ENCODE data around the gene HAUS7. TPM values are rescaled to one million over a fixed set of nuclear protein-coding genes. Genes with fewer than 3 reads are reported as not detected.

Gene HAUS7
- total RNA-seq, 2 experiments from 2014 or later, result 24.4 to 25.6 TPM

GRCh38 chrX:153504445-153505016, 34.2 kb upstream of the HAUS7 start:
- Mint-ChIP-seq H3K27me3 (no peaks in the 10 kb centered on the region), H3K4me3 (no peak overlapping the region), H3K27ac (no peak overlapping the region), H3K4me1 (ENCODE audit: low read depth) (no peaks in the 10 kb centered on the region), H3K36me3 (ENCODE audit: low read depth) (no peaks in the 10 kb centered on the region), H3K9me3 (no peaks in the 10 kb centered on the region)
- H3K27me3 ChIP-seq (ENCODE audit: control insufficient read depth in 1 of 2, insufficient read depth in 2 of 2, low read length in 2 of 2), result no peaks in the 10 kb centered on the region
- TF ChIP-seq CTCF (IDR thresholded peaks at IDR 0.05), result no peak
- H3K36me3 ChIP-seq (ENCODE audit: insufficient read depth, low read length), result no peaks in the 10 kb centered on the region
- ChIA-PET POLR2A (no interaction called here), CTCF (no interaction called here)
- DNase-seq (no peak), ATAC-seq (ENCODE audit: poor library complexity) (no peak)
- no peak overlapping the region for H3K4me3 ChIP-seq (ENCODE audit: low read length)
- H3K9me3 ChIP-seq (ENCODE audit: control insufficient read depth in 1 of 2, insufficient read depth in 1 of 2, low read length in 2 of 2), result no peaks in the 10 kb centered on the region
- intact Hi-C loops (cut with DNase I, micrococcal nuclease), result loop anchor here (5.0 kb wide), 2 partner anchors 547 to 562 kb away; no protein-coding TSS in a partner anchor
- H3K27ac ChIP-seq (ENCODE audit: low read depth in 1 of 2, low read length in 2 of 2), result no peak overlapping the region
- H3K4me1 ChIP-seq (ENCODE audit: insufficient read depth, low read length), result peaks cover 9% of the 10 kb centered on the region

- H3K4me3 Mint-ChIP-seq, result no peak overlapping the region
- no peaks in the 10 kb centered on the region for H3K36me3 Mint-ChIP-seq (ENCODE audit: low read depth)
- no peak overlapping the region for H3K27ac Mint-ChIP-seq
- no peaks in the 10 kb centered on the region for H3K27me3 Mint-ChIP-seq
- Histone ChIP-seq H3K4me1 (ENCODE audit: insufficient read depth, low read length) (peaks cover 8% of the 10 kb centered on the region), H3K9me3 (ENCODE audit: control insufficient read depth in 1 of 2, insufficient read depth in 1 of 2, low read length in 2 of 2) (no peaks in the 10 kb centered on the region), H3K36me3 (ENCODE audit: insufficient read depth, low read length) (no peaks in the 10 kb centered on the region), H3K4me3 (ENCODE audit: low read length) (no peak overlapping the region), H3K27ac (ENCODE audit: low read depth in 1 of 2, low read length in 2 of 2) (no peak overlapping the region), H3K27me3 (ENCODE audit: control insufficient read depth in 1 of 2, insufficient read depth in 2 of 2, low read length in 2 of 2) (no peaks in the 10 kb centered on the region)
- no peaks in the 10 kb centered on the region for H3K4me1 Mint-ChIP-seq (ENCODE audit: low read depth)
- ChIA-PET CTCF (no interaction called here), POLR2A (no interaction called here)
- ATAC-seq (ENCODE audit: poor library complexity), result no peak
- no peak for TF ChIP-seq CTCF (IDR thresholded peaks at IDR 0.05)
- H3K9me3 Mint-ChIP-seq, result no peaks in the 10 kb centered on the region
- DNase-seq, result no peak
- intact Hi-C loops (cut with DNase I, micrococcal nuclease), result no loop called here
Measured at GRCh38 chrX:153502796-153503195, 32.4 kb upstream of the HAUS7 start.

GRCh38 chrX:153502131-153502530, 31.8 kb upstream of the HAUS7 start:
- H3K9me3 ChIP-seq (ENCODE audit: control insufficient read depth in 1 of 2, insufficient read depth in 1 of 2, low read length in 2 of 2), result no peaks in the 10 kb centered on the region
- H3K27me3 ChIP-seq (ENCODE audit: control insufficient read depth in 1 of 2, insufficient read depth in 2 of 2, low read length in 2 of 2), result no peaks in the 10 kb centered on the region
- H3K27ac Mint-ChIP-seq, result no peak overlapping the region
- no peak overlapping the region for H3K27ac ChIP-seq (ENCODE audit: low read depth in 1 of 2, low read length in 2 of 2)
- ATAC-seq (ENCODE audit: poor library complexity), result no peak
- ChIA-PET CTCF (no interaction called here), POLR2A (no interaction called here)
- no peaks in the 10 kb centered on the region for H3K4me1 Mint-ChIP-seq (ENCODE audit: low read depth)
- no peak for TF ChIP-seq CTCF (IDR thresholded peaks at IDR 0.05)
- no peak for DNase-seq
- no peaks in the 10 kb centered on the region for H3K36me3 Mint-ChIP-seq (ENCODE audit: low read depth)
- intact Hi-C loops (cut with DNase I, micrococcal nuclease), result no loop called here
- no peaks in the 10 kb centered on the region for H3K36me3 ChIP-seq (ENCODE audit: insufficient read depth, low read length)
- no peaks in the 10 kb centered on the region for H3K9me3 Mint-ChIP-seq
- H3K4me1 ChIP-seq (ENCODE audit: insufficient read depth, low read length), result peaks cover 1% of the 10 kb centered on the region
- no peaks in the 10 kb centered on the region for H3K27me3 Mint-ChIP-seq
- no peak overlapping the region for H3K4me3 Mint-ChIP-seq
- no peak overlapping the region for H3K4me3 ChIP-seq (ENCODE audit: low read length)
